Measurements from ENCODE around the gene PPP1R2. TPM values are rescaled to one million over a fixed set of nuclear protein-coding genes. Genes with fewer than 3 reads are reported as not detected.

PPP1R2 gene
- total and polyA plus RNA-seq, 9 of the 15 experiments (the other 6 are each of a cell fraction or from before 2014, with no cell fraction given): 9.4 to 115 (median 40.3) TPM

- intact Hi-C loops (cut with micrococcal nuclease) (no loop called here), in situ Hi-C loops (cut with MboI) (no loop called here)
- FAIRE-seq (no peak), ATAC-seq (peak; percentile 65), DNase-seq (ENCODE audit: extremely low read depth in 1 of 4, low spot score in 3 of 4) (peak; percentile 40 to 65 (median 54))
- peaks cover under 1 to 16% of the 10 kb centered on the region in 2 experiments; a peak in 4 of 5 replicates for H3K4me1 ChIP-seq (replicated peaks in 1 of 2; ENCODE audit: control insufficient read depth in 2 of 2, insufficient read depth in 2 of 2, low read length in 2 of 2)
- H3K27ac ChIP-seq (ENCODE audit: extremely low read depth, low read depth, low read length): peak within 1 kb of the TSS; percentile 65; the same call in 1 of the 3 replicates
- peak within 1 kb of the TSS; percentile 63 for H3K4me2 ChIP-seq (ENCODE audit: insufficient read depth, low read length)
- H3K27me3 ChIP-seq (ENCODE audit: control insufficient read depth in 2 of 2, insufficient read depth in 2 of 2, low read length in 2 of 2): peaks cover 13 to 31% of the 10 kb centered on the region in 2 experiments; a peak in 3 of 5 replicates
- no TSS peak for BruUV-seq (replicated peaks)
- ChIA-PET CTCF (ENCODE audit: low intra/inter-chr PET ratio) (no interaction called here), POLR2A (interaction anchor here (0.6 to 1.7 kb wide), 5 partner anchors 10 to 939 kb away, joined by 3 to 6 read pairs (median 3); no protein-coding TSS in a partner anchor)
- H2AFZ ChIP-seq (ENCODE audit: low read depth, low read length): peak within 1 kb of the TSS; percentile 90
- H3K36me3 ChIP-seq (ENCODE audit: control insufficient read depth, insufficient read depth, low read length): no peaks in the 10 kb centered on the region
- 9% methylated on average over 16 of the region's 16 CpGs for WGBS (ENCODE audit: insufficient coverage, low coverage, missing lambda C conversion rate)
- H3K9me1 ChIP-seq (ENCODE audit: control insufficient read depth, insufficient read depth, low read length): no peaks in the 10 kb centered on the region
- H3K4me3 ChIP-seq: no peak within 1 kb of the TSS
- H3K9ac ChIP-seq (ENCODE audit: insufficient read depth in 1 of 2, low read depth in 2 of 2, low read length in 2 of 2): peak within 1 kb of the TSS in 1 of 2 experiments; percentile 73; a peak in 1 of 4 replicates
- no peaks in the 10 kb centered on the region for H3K79me2 ChIP-seq (ENCODE audit: control insufficient read depth, insufficient read depth, low read length)
- no peaks in the 10 kb centered on the region for H4K20me1 ChIP-seq (replicated peaks; ENCODE audit: control insufficient read depth, insufficient read depth, low read length)
- no peaks in the 10 kb centered on the region for H3K9me3 ChIP-seq (replicated peaks; ENCODE audit: control insufficient read depth, insufficient read depth, low read depth, low read length)
- no peak for TF ChIP-seq HMG20B (CRISPR knock-in tag; IDR thresholded peaks at IDR 0.05)
- TF ChIP-seq OTX1 (CRISPR knock-in tag; IDR thresholded peaks at IDR 0.05): 0 out of 2 replicates have a peak, but pooled peaks have one; percentile 52
- no peak for TF ChIP-seq MYNN (IDR thresholded peaks at IDR 0.05)
- TF ChIP-seq MYNN (CRISPR knock-in tag; IDR thresholded peaks at IDR 0.05): no peak
- no peak for TF ChIP-seq CEBPG (CRISPR knock-in tag; IDR thresholded peaks at IDR 0.05)
- TF ChIP-seq CEBPG (tag; conservative IDR thresholded peaks at IDR 0.05 in 1 of 2, IDR thresholded peaks at IDR 0.05 in 1 of 2): 0 out of 4 replicates have a peak, but pooled peaks of 1 of the 2 experiments have one; percentile 11
- no peak for TF ChIP-seq RREB1 (CRISPR knock-in tag; IDR thresholded peaks at IDR 0.05)
- TF ChIP-seq CBFA2T2 (conservative IDR thresholded peaks at IDR 0.05): peak; percentile 50
- 0 out of 4 replicates have a peak, but pooled peaks of 1 of the 2 experiments have one; percentile 30 for TF ChIP-seq MNT (conservative IDR thresholded peaks at IDR 0.05)
- TF ChIP-seq ZNF584 (CRISPR knock-in tag; IDR thresholded peaks at IDR 0.05; ENCODE audit: low read depth): no peak
- 0 out of 4 replicates have a peak, but pooled peaks have one; percentile 36 to 58 for TF ChIP-seq FOXA3 (CRISPR knock-in tag; conservative IDR thresholded peaks at IDR 0.05 in 1 of 2, IDR thresholded peaks at IDR 0.05 in 1 of 2)
- peak; percentile 66 for TF ChIP-seq EGR1 (conservative IDR thresholded peaks at IDR 0.05)
Observed at GRCh38 chr3:195583831-195584542, 40.9 kb upstream of the PPP1R2 start, which contains the start of gene APOD. APOD (minus strand) TSS chr3:195583940; CDS start chr3:195579461, 4,479 bp downstream.

Data from K562 (cell line).